ENCODE results near the gene NOX4. TPM values are rescaled to one million over a fixed set of nuclear protein-coding genes. Genes with fewer than 3 reads are reported as not detected.
"Not testable (repeated sequence)": the region's sequence is repeated elsewhere in the genome, so short reads cannot be mapped to it uniquely, and the experiment has no call there.

NOX4 gene
- total and polyA plus RNA-seq, 9 of the 15 experiments (the other 6 are each of a cell fraction or from before 2014, with no cell fraction given) = not detected

DNA sequence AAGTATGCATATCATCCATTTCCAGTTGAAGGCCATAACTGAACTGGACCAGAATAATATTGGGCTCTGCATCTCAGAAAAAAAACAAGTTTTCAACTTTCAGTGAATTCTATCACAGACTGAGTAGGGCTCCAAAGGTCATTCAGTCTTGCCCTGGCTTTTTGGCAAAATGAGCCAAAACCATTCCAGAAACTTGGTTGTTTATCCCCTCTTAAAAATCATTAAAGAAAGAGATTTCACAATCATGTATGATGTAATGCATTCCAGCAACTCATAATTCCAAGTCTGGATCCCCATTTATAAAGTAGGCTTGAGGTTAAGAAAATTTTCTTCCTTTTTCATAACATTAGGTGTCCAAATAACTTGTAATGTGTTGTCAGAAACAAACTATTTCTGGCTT is 150.7 kb downstream of the NOX4 start:
- H3K4me1 ChIP-seq (replicated peaks in 1 of 2; ENCODE audit: control insufficient read depth in 2 of 2, insufficient read depth in 2 of 2, low read length in 2 of 2); H3K9ac ChIP-seq (ENCODE audit: insufficient read depth in 1 of 2, low read depth in 2 of 2, low read length in 2 of 2); BruUV-seq (replicated peaks); ATAC-seq; H3K27me3 ChIP-seq (ENCODE audit: control insufficient read depth in 2 of 2, insufficient read depth in 2 of 2, low read length in 2 of 2); H3K9me3 ChIP-seq (replicated peaks; ENCODE audit: control insufficient read depth, insufficient read depth, low read depth, low read length); H3K27ac ChIP-seq (ENCODE audit: extremely low read depth, low read depth, low read length); POLR2A ChIA-PET; H4K20me1 ChIP-seq (replicated peaks; ENCODE audit: control insufficient read depth, insufficient read depth, low read length); DNase-seq (ENCODE audit: extremely low read depth in 1 of 4, low spot score in 3 of 4); H3K9me1 ChIP-seq (ENCODE audit: control insufficient read depth, insufficient read depth, low read length); H3K79me2 ChIP-seq (ENCODE audit: control insufficient read depth, insufficient read depth, low read length); intact Hi-C loops (cut with micrococcal nuclease); in situ Hi-C loops (cut with MboI); H3K4me3 ChIP-seq; H3K4me2 ChIP-seq (ENCODE audit: insufficient read depth, low read length); H3K36me3 ChIP-seq (ENCODE audit: control insufficient read depth, insufficient read depth, low read length); H2AFZ ChIP-seq (ENCODE audit: low read depth, low read length): not testable (repeated sequence)
- FAIRE-seq = peak; percentile 29
- CTCF ChIA-PET (ENCODE audit: low intra/inter-chr PET ratio) = interaction anchor here (0.7 kb wide), 1 partner anchor 1867 kb away, joined by 3 read pairs; no protein-coding TSS in a partner anchor

DNA sequence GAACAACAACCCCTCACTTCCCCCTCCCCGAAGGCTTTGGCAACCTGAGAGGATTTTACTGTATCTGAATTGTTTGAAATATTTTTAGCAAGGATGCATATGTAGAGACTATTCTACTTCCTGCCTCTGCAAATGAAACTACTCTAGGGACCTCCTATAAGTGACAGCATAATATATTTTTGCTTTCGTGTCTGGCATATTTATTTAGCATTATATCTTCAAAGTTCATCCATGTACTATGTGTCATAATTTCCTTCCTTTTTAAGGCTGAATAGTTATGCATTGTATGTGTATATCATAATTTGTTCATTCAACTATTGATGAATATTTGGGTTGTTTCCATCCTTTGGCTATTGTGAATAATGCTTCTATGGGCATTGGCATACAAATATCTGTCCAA is 153.1 kb downstream of the NOX4 start:
- in situ Hi-C loops (cut with MboI); H4K20me1 ChIP-seq (replicated peaks; ENCODE audit: control insufficient read depth, insufficient read depth, low read length); H3K9ac ChIP-seq (ENCODE audit: insufficient read depth in 1 of 2, low read depth in 2 of 2, low read length in 2 of 2); H3K27me3 ChIP-seq (ENCODE audit: control insufficient read depth in 2 of 2, insufficient read depth in 2 of 2, low read length in 2 of 2); POLR2A ChIA-PET; BruUV-seq (replicated peaks); H3K4me1 ChIP-seq (replicated peaks in 1 of 2; ENCODE audit: control insufficient read depth in 2 of 2, insufficient read depth in 2 of 2, low read length in 2 of 2); intact Hi-C loops (cut with micrococcal nuclease); H3K36me3 ChIP-seq (ENCODE audit: control insufficient read depth, insufficient read depth, low read length); H3K79me2 ChIP-seq (ENCODE audit: control insufficient read depth, insufficient read depth, low read length); H3K4me3 ChIP-seq; FAIRE-seq; CTCF ChIA-PET (ENCODE audit: low intra/inter-chr PET ratio); ATAC-seq; H3K9me3 ChIP-seq (replicated peaks; ENCODE audit: control insufficient read depth, insufficient read depth, low read depth, low read length); H3K27ac ChIP-seq (ENCODE audit: extremely low read depth, low read depth, low read length); DNase-seq (ENCODE audit: extremely low read depth in 1 of 4, low spot score in 3 of 4); H2AFZ ChIP-seq (ENCODE audit: low read depth, low read length); H3K9me1 ChIP-seq (ENCODE audit: control insufficient read depth, insufficient read depth, low read length); H3K4me2 ChIP-seq (ENCODE audit: insufficient read depth, low read length): not testable (repeated sequence)
- WGBS (ENCODE audit: insufficient coverage, low coverage, missing lambda C conversion rate) = 0% methylated on average over 2 of the region's 2 CpGs

DNA sequence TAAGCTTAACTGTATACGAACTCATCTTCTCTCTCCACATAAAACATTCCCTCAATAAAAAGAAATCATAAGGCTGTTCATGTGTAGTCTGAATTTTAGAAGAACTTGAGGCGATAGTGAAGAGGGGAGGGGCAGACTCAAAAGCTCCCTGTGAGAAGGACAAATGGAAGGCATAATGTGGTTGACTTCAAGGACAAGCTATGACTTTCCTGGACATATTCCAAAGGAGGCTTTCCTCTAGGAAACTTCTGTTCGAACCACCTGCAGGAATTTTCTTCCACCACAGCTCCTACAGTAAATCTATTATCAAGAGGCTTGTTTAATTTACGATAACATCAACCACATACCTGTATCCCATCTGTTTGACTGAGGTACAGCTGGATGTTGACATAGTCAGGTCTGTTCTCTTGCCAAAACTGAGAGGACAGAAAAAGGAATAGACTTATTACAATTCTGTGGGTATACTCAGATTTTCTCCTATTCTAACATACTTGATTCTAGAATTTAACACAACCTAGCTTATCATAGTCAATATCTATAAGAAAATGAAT is 154.0 kb downstream of the NOX4 start:
- intact Hi-C loops (cut with micrococcal nuclease); H3K36me3 ChIP-seq (ENCODE audit: control insufficient read depth, insufficient read depth, low read length); CTCF ChIA-PET (ENCODE audit: low intra/inter-chr PET ratio); H3K27ac ChIP-seq (ENCODE audit: extremely low read depth, low read depth, low read length); POLR2A ChIA-PET; ATAC-seq; H3K9ac ChIP-seq (ENCODE audit: insufficient read depth in 1 of 2, low read depth in 2 of 2, low read length in 2 of 2); H4K20me1 ChIP-seq (replicated peaks; ENCODE audit: control insufficient read depth, insufficient read depth, low read length); H3K4me1 ChIP-seq (replicated peaks in 1 of 2; ENCODE audit: control insufficient read depth in 2 of 2, insufficient read depth in 2 of 2, low read length in 2 of 2); DNase-seq (ENCODE audit: extremely low read depth in 1 of 4, low spot score in 3 of 4); H3K9me3 ChIP-seq (replicated peaks; ENCODE audit: control insufficient read depth, insufficient read depth, low read depth, low read length); H3K4me3 ChIP-seq; H2AFZ ChIP-seq (ENCODE audit: low read depth, low read length); BruUV-seq (replicated peaks); H3K9me1 ChIP-seq (ENCODE audit: control insufficient read depth, insufficient read depth, low read length); H3K4me2 ChIP-seq (ENCODE audit: insufficient read depth, low read length); H3K27me3 ChIP-seq (ENCODE audit: control insufficient read depth in 2 of 2, insufficient read depth in 2 of 2, low read length in 2 of 2); H3K79me2 ChIP-seq (ENCODE audit: control insufficient read depth, insufficient read depth, low read length); in situ Hi-C loops (cut with MboI): not testable (repeated sequence)
- peak; percentile 23 for FAIRE-seq
- WGBS (ENCODE audit: insufficient coverage, low coverage, missing lambda C conversion rate) = 0% methylated on average over 4 of the region's 4 CpGs

DNA sequence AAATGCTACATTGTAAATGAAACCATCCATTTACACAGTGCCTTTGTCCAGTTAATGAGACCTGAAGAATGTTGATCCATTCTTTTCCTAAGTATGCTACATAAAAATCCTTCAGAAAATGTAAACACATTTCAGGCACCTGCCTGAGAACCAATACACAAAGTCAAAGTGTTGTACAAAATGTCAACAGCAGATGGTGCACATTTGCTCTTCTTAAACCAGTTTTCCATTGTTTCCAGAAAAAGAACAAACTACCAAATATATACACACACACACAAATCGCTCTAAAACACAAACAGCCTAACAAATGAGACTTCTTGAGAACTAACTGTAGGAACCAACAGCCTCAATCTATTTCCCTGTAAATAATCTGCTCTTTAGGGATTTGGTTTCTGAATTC is 157.5 kb downstream of the NOX4 start:
- H3K4me3 ChIP-seq; intact Hi-C loops (cut with micrococcal nuclease); H3K36me3 ChIP-seq (ENCODE audit: control insufficient read depth, insufficient read depth, low read length); H4K20me1 ChIP-seq (replicated peaks; ENCODE audit: control insufficient read depth, insufficient read depth, low read length); H3K27me3 ChIP-seq (ENCODE audit: control insufficient read depth in 2 of 2, insufficient read depth in 2 of 2, low read length in 2 of 2); ATAC-seq; H2AFZ ChIP-seq (ENCODE audit: low read depth, low read length); H3K4me2 ChIP-seq (ENCODE audit: insufficient read depth, low read length); CTCF ChIA-PET (ENCODE audit: low intra/inter-chr PET ratio); H3K9me3 ChIP-seq (replicated peaks; ENCODE audit: control insufficient read depth, insufficient read depth, low read depth, low read length); POLR2A ChIA-PET; DNase-seq (ENCODE audit: extremely low read depth in 1 of 4, low spot score in 3 of 4); H3K9ac ChIP-seq (ENCODE audit: insufficient read depth in 1 of 2, low read depth in 2 of 2, low read length in 2 of 2); in situ Hi-C loops (cut with MboI); H3K9me1 ChIP-seq (ENCODE audit: control insufficient read depth, insufficient read depth, low read length); H3K79me2 ChIP-seq (ENCODE audit: control insufficient read depth, insufficient read depth, low read length); BruUV-seq (replicated peaks); FAIRE-seq; H3K27ac ChIP-seq (ENCODE audit: extremely low read depth, low read depth, low read length); H3K4me1 ChIP-seq (replicated peaks in 1 of 2; ENCODE audit: control insufficient read depth in 2 of 2, insufficient read depth in 2 of 2, low read length in 2 of 2): not testable (repeated sequence)
- WGBS (ENCODE audit: insufficient coverage, low coverage, missing lambda C conversion rate) = 8% methylated on average over 1 of the region's 1 CpG

Data from K562 (cell line).